ENCODE results near the gene RPL27A. TPM values are rescaled to one million over a fixed set of nuclear protein-coding genes. Genes with fewer than 3 reads are reported as not detected.

RPL27A gene
- total RNA-seq, 1 donor from 2014 or later = 1,281 TPM

DNA sequence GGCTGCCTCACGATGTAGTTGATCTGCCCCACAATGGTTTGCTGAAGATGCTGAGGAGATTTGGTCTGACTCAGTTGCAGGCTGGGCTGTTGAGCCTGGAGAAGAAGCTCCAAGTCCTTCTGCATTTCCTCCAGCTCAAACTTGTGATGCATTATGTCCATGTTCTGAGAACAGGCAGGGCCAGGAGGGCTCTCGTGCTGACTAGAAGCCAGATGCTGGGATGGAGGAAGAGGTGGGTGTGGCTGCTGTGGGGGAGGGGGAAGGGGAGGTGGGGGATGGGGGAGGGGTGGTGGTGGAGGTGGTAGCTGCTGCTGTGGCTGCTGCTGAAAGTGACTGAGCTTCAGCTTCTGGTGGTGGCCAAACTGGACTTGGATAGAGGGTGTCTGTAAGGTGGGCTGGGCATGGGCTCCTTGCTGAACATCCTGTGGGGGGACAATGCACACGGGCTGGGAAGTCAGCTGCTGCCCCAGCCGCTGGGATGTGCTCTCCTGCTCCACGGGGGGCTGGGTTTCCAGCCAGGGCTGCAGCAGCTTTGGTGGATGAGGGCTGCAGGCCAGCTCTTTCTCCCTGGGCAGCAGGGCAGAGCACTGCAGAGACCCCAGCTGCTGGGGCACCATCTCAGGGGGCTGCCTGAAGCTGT is 42.2 kb upstream of the RPL27A start:
- DNase-seq (ENCODE audit: low read depth) = no peak
- no peaks in the 10 kb centered on the region for H3K27me3 ChIP-seq (ENCODE audit: control insufficient read depth, insufficient read depth, low read length)
- no peak overlapping the region for H3K4me3 ChIP-seq (ENCODE audit: low read depth, low read length)
- H3K36me3 ChIP-seq (ENCODE audit: control insufficient read depth, insufficient read depth, low read length) = peaks cover 2% of the 10 kb centered on the region
- TF ChIP-seq, protein P1, sequence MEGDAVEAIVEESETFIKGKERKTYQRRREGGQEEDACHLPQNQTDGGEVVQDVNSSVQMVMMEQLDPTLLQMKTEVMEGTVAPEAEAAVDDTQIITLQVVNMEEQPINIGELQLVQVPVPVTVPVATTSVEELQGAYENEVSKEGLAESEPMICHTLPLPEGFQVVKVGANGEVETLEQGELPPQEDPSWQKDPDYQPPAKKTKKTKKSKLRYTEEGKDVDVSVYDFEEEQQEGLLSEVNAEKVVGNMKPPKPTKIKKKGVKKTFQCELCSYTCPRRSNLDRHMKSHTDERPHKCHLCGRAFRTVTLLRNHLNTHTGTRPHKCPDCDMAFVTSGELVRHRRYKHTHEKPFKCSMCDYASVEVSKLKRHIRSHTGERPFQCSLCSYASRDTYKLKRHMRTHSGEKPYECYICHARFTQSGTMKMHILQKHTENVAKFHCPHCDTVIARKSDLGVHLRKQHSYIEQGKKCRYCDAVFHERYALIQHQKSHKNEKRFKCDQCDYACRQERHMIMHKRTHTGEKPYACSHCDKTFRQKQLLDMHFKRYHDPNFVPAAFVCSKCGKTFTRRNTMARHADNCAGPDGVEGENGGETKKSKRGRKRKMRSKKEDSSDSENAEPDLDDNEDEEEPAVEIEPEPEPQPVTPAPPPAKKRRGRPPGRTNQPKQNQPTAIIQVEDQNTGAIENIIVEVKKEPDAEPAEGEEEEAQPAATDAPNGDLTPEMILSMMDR (IDR thresholded peaks at IDR 0.05; ENCODE audit: insufficient read depth, low read length, poor library complexity, severe bottlenecking) = no peak

DNA sequence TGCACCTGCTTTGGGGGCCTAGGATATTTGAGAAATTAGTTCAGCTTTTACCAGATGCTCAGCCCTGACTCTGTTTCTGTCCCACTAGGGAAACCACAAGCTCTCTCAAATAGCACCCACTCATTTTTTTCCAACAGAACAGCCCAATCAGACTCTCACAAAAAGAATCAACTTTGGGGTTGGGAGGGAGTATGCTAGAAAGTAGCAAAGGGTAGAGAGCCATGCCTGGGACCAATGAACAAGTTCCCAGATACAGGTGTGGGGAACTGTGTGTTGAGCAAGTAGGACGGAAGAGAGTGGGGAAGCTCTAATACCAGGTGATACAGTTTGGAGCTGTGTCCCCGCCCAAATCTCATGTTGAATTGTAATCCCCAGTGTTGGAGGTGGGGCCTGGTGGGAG is 41.3 kb upstream of the RPL27A start:
- no peak for DNase-seq (ENCODE audit: low read depth)
- Histone ChIP-seq H3K27me3 (ENCODE audit: control insufficient read depth, insufficient read depth, low read length) (no peaks in the 10 kb centered on the region), H3K4me3 (ENCODE audit: low read depth, low read length) (no peak overlapping the region), H3K36me3 (ENCODE audit: control insufficient read depth, insufficient read depth, low read length) (peaks cover 2% of the 10 kb centered on the region)
- TF ChIP-seq, protein P1 (IDR thresholded peaks at IDR 0.05; ENCODE audit: insufficient read depth, low read length, poor library complexity, severe bottlenecking) = no peak

DNA sequence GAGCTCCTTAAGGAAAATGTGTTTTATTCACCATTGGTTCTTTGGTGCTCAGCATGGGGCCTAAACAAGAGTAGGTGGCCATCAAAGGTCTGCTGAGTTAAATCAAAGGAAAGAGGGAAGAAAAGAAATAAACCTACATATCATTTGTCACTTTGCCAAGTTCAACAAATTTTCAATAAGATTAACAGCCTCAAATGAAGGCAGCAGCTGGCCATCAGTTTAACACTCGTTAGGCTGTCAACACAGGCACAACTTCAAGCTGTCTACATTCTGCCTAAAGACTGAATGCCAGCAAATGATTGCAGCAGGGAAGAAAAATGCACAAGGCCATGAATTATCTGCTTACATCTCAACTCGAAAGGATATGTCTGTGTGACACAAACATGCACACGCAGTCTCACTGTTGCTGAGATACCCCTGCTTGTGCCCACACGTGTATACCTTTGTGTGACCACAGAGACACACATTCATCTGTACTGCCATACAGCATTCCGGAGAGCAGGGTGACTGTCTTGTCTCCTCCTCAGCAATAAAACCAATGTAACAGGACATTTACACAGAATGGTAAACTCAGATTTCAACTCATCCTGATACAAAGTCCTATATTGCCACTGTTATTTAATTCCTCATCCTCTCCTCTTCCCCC is 40.3 kb upstream of the RPL27A start:
- H3K36me3 ChIP-seq (ENCODE audit: control insufficient read depth, insufficient read depth, low read length) = peaks cover 2% of the 10 kb centered on the region
- no peak for DNase-seq (ENCODE audit: low read depth)
- H3K27me3 ChIP-seq (ENCODE audit: control insufficient read depth, insufficient read depth, low read length) = no peaks in the 10 kb centered on the region
- H3K4me3 ChIP-seq (ENCODE audit: low read depth, low read length) = no peak overlapping the region
- TF ChIP-seq, protein P1 (IDR thresholded peaks at IDR 0.05; ENCODE audit: insufficient read depth, low read length, poor library complexity, severe bottlenecking) = no peak

DNA sequence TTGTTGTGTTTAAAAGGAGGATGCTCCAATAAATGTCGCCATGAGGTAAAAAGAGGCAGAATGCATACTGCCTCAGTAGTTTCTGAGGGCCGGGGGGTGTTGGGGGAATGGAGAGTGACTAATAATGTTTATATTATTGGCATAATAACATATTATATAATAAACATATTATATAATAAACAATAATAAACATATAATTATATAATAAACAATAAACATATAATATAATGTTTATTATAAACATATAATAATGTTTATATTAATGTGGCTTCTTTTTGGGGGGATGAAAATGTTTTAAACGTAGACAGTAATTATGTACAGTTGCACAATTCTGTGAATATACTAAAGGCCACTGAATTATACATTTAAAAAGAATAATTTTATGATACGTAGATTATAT is 35.7 kb upstream of the RPL27A start:
- Histone ChIP-seq H3K27me3 (ENCODE audit: control insufficient read depth, insufficient read depth, low read length) (no peaks in the 10 kb centered on the region), H3K4me3 (ENCODE audit: low read depth, low read length) (no peak overlapping the region), H3K36me3 (ENCODE audit: control insufficient read depth, insufficient read depth, low read length) (no peaks in the 10 kb centered on the region)
- DNase-seq (ENCODE audit: low read depth) = no peak
- TF ChIP-seq, protein P1 (IDR thresholded peaks at IDR 0.05; ENCODE audit: insufficient read depth, low read length, poor library complexity, severe bottlenecking) = no peak

DNA sequence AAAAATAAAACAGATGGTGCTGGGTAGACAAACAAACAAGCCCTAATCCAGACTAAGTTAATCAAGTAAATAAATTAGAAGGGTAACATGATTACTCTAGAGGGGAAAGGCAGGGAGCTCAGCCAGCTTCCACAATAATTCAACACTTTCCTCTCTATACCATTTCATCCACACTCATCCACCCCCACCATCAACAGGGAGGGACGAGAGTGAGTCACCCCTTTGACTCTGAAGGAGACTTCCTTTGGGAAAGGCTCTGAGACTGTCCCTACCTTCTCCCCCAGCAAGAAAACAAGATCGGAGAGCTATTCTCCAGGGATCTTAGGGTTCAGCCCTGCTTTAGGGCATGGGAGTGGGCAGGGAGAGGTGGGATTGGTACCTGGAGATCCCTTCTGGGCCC is 33.2 kb upstream of the RPL27A start:
- no peak for DNase-seq (ENCODE audit: low read depth)
- no peaks in the 10 kb centered on the region for H3K27me3 ChIP-seq (ENCODE audit: control insufficient read depth, insufficient read depth, low read length)

More for the DNA sequence above, 33.2 kb upstream of the RPL27A start:
- TF ChIP-seq, protein P1 (IDR thresholded peaks at IDR 0.05; ENCODE audit: insufficient read depth, low read length, poor library complexity, severe bottlenecking) = no peak
- no peak overlapping the region for H3K4me3 ChIP-seq (ENCODE audit: low read depth, low read length)
- H3K36me3 ChIP-seq (ENCODE audit: control insufficient read depth, insufficient read depth, low read length) = no peaks in the 10 kb centered on the region

Data from kidney epithelial cell (primary cell).